ENCODE results near the gene ASPSCR1. TPM values are rescaled to one million over a fixed set of nuclear protein-coding genes. Genes with fewer than 3 reads are reported as not detected.

Gene ASPSCR1
- polyA plus RNA-seq, 1 donor from 2014 or later = 30.8 TPM

- Mint-ChIP-seq H3K4me1 (peaks cover 7 to 10% (median 9%) of the 10 kb centered on the region in 3 donors), H3K36me3 (peaks cover under 1% of the 10 kb centered on the region), H3K27ac (peak overlapping the region in 1 of 3 donors; percentile 79), H3K9me3 (no peaks in the 10 kb centered on the region), H3K4me3 (peak overlapping the region; percentile 84 to 94 (median 90)), H3K27me3 (no peaks in the 10 kb centered on the region)
These were observed 44.5 kb downstream of the ASPSCR1 start for GRCh38 chr17:82021900-82022309.

DNA sequence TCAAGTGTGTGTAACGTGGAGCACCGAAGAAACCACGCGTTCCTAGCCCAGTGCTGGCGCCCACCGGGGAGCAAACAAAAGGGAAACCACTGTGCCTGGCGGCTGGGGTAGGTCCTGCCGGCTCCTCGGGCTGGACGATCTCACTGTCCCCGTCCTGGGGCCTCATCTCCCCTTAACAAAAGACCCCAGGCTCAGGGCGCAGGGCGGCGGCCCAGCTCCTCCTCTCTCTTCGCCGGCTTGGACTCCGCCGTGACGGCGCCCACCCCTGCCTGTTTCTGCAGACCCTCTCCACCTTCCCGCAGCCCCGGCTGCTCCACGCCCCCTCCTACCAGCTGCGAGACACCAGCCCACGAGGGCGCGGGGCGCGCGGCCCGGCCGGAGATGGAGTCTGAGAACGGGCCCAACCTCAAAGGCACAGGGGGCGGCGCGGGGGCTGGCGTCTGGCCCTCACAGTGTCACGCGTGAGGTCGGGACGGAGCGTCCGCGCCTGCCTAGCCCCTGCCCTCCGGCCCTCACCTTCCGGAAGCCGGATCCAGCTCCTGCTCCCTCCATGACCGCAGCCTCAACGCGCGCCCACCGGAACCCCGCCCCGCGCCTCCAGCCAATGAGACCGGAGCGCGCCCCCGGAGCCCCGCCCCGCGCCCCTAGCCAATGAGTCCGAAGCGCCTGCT is 45.0 kb downstream of the ASPSCR1 start, which contains the start of gene CENPX:
TSS of gene CENPX (minus strand) at position 569 of the 671 bp plus-strand sequence. CDS start at position 552, 17 bp downstream.
- Mint-ChIP-seq H3K27ac (peak within 1 kb of the TSS; percentile 64 to 86 (median 79)), H3K9me3 (no peaks in the 10 kb centered on the region), H3K36me3 (peaks cover 1% of the 10 kb centered on the region), H3K4me1 (peaks cover 7 to 10% (median 9%) of the 10 kb centered on the region in 3 donors), H3K27me3 (no peaks in the 10 kb centered on the region), H3K4me3 (peak within 1 kb of the TSS; percentile 84 to 94 (median 90))

DNA sequence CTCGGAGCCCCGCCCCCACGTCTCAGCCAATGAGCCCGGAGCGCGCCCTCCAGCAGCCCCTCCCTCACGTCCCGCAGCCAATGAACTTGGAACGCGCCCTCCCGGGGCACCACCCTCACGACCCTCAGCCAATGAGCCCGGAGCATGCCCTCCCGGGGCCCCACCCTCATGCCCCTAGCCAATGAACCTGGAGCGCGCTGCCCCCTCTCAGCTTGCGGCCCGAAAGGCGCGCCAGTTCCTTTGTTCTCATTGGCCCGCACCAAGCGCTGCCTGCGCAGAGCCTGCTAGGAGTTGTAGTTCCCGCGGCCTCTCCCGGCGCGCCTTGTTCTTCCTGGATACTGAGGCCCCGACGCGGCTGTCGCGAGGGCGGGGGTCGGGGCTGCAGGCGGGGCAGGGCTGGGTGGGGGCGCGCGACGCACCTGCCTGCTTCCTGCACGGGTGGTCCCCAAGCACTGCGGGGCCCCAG is 45.6 kb downstream of the ASPSCR1 start, which contains the start of gene LRRC45:
TSS of gene LRRC45 (plus strand) at position 325 of the 466 bp plus-strand sequence. CDS start 339 bp downstream, outside the sequence.
- H3K27me3 Mint-ChIP-seq = no peaks in the 10 kb centered on the region
- peak within 1 kb of the TSS; percentile 64 to 86 (median 64) for H3K27ac Mint-ChIP-seq

DNA sequence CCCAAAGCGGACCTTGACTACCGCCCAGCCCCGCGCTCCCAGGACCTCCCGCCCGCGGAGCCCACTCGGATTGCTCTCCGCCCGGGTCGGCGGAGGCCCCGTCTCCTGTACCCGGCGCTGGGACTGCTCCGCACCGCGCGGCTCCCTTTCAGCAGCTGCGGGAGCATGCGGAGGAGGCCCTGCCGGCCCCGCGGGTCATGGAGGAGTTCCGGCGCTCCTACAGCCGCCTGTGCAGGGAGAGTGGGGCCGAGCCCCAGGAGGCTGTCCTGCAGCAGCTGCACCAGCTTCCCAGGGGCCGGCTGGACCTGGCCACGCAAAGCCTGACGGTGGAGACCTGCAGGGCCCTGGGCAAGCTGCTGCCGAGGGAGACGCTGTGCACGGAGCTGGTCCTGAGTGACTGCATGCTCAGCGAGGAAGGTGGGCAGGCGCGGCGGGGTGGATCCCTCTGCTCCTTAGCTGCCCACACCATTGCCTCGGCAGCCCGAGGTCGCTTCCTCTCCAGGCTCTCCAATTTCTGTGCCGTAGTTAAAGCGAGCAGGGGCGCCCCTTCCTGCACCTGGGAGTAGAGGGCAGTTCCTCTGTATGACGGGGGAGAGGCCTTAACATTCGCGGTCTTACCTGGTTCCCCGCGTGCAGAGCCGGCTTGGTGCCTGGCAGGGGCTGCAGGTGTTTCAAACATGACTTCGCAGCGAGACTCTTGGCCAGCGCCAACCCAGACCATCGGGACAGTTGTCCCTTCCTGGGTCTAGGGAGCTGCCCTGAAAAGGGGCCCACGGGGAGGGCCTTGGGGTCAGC is 46.2 kb downstream of the ASPSCR1 start:
- Mint-ChIP-seq H3K4me3 (peak overlapping the region; percentile 80 to 89 (median 86)), H3K9me3 (no peaks in the 10 kb centered on the region), H3K27ac (peak overlapping the region in 2 of 3 donors; percentile 64), H3K27me3 (no peaks in the 10 kb centered on the region), H3K36me3 (peaks cover 1% of the 10 kb centered on the region), H3K4me1 (peaks cover 7 to 10% (median 9%) of the 10 kb centered on the region in 3 donors)

More for the DNA sequence above, 45.6 kb downstream of the ASPSCR1 start, which contains the start of gene LRRC45:
- H3K36me3 Mint-ChIP-seq = peaks cover 1% of the 10 kb centered on the region
- H3K4me3 Mint-ChIP-seq = peak within 1 kb of the TSS; percentile 84 to 94 (median 90)
- peaks cover 7 to 10% (median 9%) of the 10 kb centered on the region in 3 donors for H3K4me1 Mint-ChIP-seq
- no peaks in the 10 kb centered on the region for H3K9me3 Mint-ChIP-seq

GRCh38 chr17:82024859-82025258 is 47.4 kb downstream of the ASPSCR1 start:
- Mint-ChIP-seq H3K27ac (no peak overlapping the region), H3K4me3 (no peak overlapping the region), H3K27me3 (no peaks in the 10 kb centered on the region), H3K36me3 (peaks cover 1% of the 10 kb centered on the region), H3K9me3 (no peaks in the 10 kb centered on the region), H3K4me1 (peaks cover 7 to 10% (median 9%) of the 10 kb centered on the region in 3 donors)

- Mint-ChIP-seq H3K4me3 (peak overlapping the region in 2 of 4 donors; percentile 67 to 81), H3K27ac (no peak overlapping the region), H3K27me3 (no peaks in the 10 kb centered on the region), H3K9me3 (no peaks in the 10 kb centered on the region), H3K36me3 (peaks cover 1% of the 10 kb centered on the region), H3K4me1 (peaks cover 7 to 11% (median 9%) of the 10 kb centered on the region in 3 donors)
These were observed 48.1 kb downstream of the ASPSCR1 start for GRCh38 chr17:82025401-82026107.

GRCh38 chr17:82028246-82028645 is 50.8 kb downstream of the ASPSCR1 start:
- peaks cover 0 to 4% (median 0%) of the 10 kb centered on the region in 3 donors for H3K4me1 Mint-ChIP-seq
- peaks cover 1% of the 10 kb centered on the region for H3K36me3 Mint-ChIP-seq
- H3K4me3 Mint-ChIP-seq = no peak overlapping the region
- no peak overlapping the region for H3K27ac Mint-ChIP-seq
- H3K9me3 Mint-ChIP-seq = no peaks in the 10 kb centered on the region
- no peaks in the 10 kb centered on the region for H3K27me3 Mint-ChIP-seq

- Mint-ChIP-seq H3K4me3 (peak overlapping the region in 2 of 4 donors; percentile 54 to 62), H3K36me3 (peaks cover 1% of the 10 kb centered on the region), H3K27ac (no peak overlapping the region), H3K27me3 (no peaks in the 10 kb centered on the region), H3K9me3 (no peaks in the 10 kb centered on the region), H3K4me1 (peaks cover 0 to 1% (median 0%) of the 10 kb centered on the region in 3 donors)
These were observed 51.5 kb downstream of the ASPSCR1 start for GRCh38 chr17:82028966-82029365.

DNA sequence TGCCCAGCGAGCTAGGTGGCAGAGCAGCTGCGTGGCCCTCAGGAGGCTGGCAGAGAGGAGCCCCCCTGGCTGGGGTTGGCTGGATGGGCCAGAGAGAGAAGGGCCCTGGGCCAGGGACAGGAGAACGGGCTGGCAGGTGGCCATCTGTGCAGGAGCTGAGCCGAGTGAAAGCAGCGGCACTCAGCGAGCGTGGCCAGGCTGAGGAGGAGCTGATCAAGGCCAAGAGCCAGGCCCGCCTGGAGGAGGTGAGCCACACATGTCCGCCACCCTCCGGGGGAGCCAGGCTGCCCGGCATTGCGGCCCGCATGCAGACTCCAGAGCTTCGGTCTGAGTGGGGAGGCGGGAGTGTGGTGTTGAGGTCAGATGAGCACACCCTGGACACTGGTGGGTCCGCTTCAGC is 52.0 kb downstream of the ASPSCR1 start:
- no peak overlapping the region for H3K27ac Mint-ChIP-seq
- no peaks in the 10 kb centered on the region for H3K9me3 Mint-ChIP-seq
- peaks cover 1% of the 10 kb centered on the region for H3K36me3 Mint-ChIP-seq
- H3K4me1 Mint-ChIP-seq = peaks cover 0 to 1% (median 0%) of the 10 kb centered on the region in 3 donors
- peak overlapping the region; percentile 48 to 88 (median 70) for H3K4me3 Mint-ChIP-seq
- H3K27me3 Mint-ChIP-seq = no peaks in the 10 kb centered on the region

GRCh38 chr17:82029990-82030469 is 52.6 kb downstream of the ASPSCR1 start:
- Mint-ChIP-seq H3K4me1 (peaks cover 0 to 3% (median 2%) of the 10 kb centered on the region in 3 donors), H3K4me3 (peak overlapping the region in 3 of 4 donors; percentile 48 to 79 (median 77)), H3K9me3 (no peaks in the 10 kb centered on the region), H3K27me3 (no peaks in the 10 kb centered on the region), H3K27ac (no peak overlapping the region), H3K36me3 (peaks cover 1% of the 10 kb centered on the region)

GRCh38 chr17:82030470-82031302 is 53.3 kb downstream of the ASPSCR1 start:
- Mint-ChIP-seq H3K4me3 (peak overlapping the region; percentile 77 to 88 (median 84)), H3K9me3 (no peaks in the 10 kb centered on the region), H3K36me3 (peaks cover 1% of the 10 kb centered on the region), H3K27ac (peak overlapping the region in 1 of 3 donors; percentile 9), H3K4me1 (peaks cover 1 to 8% (median 7%) of the 10 kb centered on the region in 3 donors), H3K27me3 (no peaks in the 10 kb centered on the region)

DNA sequence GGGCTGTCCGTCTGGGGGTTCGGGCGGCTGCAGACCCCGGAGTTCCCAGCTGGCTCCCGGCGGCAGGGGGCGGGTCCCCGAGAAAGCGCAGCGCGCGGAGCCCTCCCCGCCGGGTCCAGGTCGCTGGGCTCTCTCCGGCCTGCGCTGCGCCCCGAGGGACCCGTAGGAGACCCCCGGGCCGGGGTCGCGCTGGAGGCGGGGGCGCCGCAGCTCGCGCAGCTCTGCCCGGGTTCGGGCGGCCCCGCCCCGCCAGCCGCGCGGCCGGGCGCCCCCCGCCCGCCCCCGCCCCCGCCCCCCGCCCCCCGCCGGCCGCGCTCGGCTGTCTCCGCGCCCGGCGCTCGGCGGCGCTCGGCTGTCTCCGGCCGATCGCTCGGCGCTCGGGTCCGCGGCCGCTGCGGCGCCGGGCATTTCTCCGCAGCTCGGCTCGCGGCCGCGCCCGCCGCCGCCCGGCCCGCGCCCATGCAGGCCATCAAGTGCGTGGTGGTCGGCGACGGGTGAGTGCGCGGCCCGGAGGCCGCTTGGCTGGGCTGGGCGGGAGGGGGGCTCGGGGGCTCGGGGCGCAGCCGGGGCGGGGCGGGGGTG is 54.0 kb downstream of the ASPSCR1 start, which contains the start of gene RAC3:
TSS of gene RAC3 (plus strand) at position 376 of the 582 bp plus-strand sequence. CDS start at position 460, 84 bp downstream.
- Mint-ChIP-seq H3K27me3 (no peaks in the 10 kb centered on the region), H3K4me1 (peaks cover 1 to 8% (median 7%) of the 10 kb centered on the region in 3 donors), H3K27ac (peak within 1 kb of the TSS in 1 of 3 donors; percentile 9), H3K36me3 (peaks cover 1% of the 10 kb centered on the region), H3K4me3 (peak within 1 kb of the TSS; percentile 77 to 88 (median 84)), H3K9me3 (no peaks in the 10 kb centered on the region)

All from IgD-negative memory B cell (primary cell).